GM21619 (cell line): ENCODE results near the gene SATB1.

Experiments
- ATAC-seq: cut with Tn5 transposase; IDR thresholded peaks from one replicate; pipeline ENCODE4 v1.9.1; 2021; ENCODE audit not compliant: unreplicated experiment

The SATB1 gene

DNA sequence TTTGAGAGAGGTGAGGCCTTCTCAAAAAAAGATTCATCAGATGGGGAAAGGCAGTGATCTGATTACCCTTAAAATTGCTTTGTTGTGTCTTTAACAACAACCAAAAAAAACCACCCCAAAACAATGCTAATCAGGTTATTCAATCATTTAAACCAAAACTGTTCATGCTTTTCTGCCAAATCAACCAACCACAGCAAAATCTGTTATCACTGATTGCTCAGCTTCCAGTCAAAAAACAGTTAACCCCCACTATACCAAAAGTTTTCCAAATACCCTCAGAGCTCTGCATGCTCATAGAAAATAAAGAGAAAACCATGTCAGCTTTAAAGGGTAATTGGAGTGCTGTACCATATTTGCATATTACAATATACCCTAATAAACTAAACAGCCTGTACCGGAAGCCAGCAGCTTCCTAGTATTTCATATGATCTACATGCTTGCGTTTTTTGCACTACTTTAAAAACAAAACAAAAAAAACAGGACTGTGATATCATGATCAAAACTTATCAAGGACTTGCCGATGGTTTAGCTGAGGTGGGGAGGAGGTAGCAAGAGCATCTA lies 22.8 kb downstream of the SATB1 start:
- no peak for ATAC-seq

DNA sequence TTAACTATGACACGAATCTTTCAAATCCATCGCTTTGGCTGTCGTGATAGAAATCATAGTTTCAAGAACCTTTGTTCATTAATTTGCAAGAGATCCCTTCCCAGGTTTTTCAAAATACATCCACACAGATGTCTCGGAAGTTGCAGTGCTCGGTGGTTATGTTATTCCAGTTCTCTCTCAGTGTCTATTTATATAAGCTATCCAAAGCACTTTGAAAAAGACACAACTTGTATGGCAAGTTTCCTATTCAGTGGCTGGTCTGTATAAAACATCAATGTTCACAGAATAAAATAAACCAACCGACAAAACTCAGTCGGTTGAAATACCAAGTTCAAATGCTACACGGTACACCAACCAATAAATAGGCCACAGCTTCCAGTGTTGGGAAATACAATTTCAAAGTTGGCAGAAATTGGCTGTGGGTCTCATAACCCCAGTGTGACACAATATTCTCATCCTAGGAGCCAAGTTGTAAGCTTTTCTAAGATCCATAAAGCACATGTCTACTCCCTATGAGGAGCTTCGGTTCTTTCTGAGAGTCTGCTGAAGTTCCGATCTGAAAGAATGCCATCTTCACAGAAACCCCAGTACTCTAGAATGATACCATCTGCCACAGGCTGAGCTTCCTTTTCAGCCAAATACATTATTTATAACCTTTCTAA lies 23.7 kb downstream of the SATB1 start:
- no peak for ATAC-seq

DNA sequence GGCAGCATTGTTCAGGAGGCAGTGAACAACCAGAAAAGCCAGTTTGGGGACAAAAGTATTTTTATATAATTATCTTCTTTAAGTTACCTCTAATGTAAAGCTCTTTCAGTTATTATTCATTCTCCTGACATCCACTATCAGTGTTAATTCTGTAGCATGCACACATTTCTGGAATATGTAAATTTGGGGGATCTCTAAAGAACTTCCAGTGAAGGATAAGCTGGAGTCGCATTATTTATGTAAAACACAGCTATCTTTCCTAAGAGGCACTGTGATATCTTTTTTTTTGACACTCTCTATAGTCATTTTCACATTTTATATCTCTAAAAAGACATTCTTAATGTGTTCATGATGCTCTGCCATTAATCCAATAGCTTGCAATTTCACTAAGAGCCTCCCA lies 26.7 kb downstream of the SATB1 start:
- ATAC-seq: no peak

DNA sequence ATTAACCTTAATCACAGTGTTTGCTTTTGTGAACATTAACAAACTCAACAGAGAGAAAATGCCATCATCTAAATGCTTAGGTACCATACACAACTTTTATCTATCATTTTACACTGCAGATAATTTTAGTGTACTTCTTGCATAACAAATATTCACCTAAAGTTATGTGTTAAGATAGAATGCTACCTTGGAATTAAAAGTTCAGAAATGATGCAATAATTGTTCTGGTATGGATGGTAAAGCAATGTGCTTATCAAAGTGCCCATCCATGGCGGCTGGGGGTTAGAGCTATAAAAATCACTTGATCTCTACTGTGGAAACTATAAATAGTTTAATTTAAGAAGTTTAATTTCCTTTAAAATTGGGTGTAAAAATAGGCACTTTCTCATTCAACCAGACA lies 28.7 kb downstream of the SATB1 start:
- no peak for ATAC-seq

DNA sequence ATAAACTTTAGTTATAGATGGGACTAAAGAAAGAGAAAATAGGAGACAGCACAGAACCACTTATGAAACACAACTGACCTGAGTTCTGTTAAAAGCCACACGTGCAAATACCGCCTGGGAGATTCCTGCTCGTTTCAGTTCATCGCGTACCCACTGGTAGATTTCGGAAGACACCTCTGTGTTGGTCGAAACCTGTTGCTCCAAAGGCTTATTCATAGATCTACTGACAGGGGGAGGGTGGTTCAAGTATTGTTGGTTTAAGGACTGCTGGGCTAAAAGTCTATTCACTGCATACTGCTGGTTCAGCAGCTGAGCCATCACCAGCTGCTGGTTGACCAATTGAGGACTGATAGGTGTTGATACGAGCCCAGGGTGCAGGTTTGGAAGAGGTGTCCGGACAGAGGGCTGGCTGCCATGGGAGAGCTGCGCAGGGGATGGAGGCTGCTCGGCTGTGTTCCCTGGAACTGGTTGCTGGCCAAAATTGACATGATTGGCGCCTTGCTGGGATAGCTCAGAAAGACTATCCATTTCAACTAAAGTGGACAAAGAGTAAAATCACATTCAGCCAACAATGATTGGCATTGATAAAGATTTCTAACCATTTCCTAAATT lies 30.6 kb downstream of the SATB1 start:
- ATAC-seq: no peak

DNA sequence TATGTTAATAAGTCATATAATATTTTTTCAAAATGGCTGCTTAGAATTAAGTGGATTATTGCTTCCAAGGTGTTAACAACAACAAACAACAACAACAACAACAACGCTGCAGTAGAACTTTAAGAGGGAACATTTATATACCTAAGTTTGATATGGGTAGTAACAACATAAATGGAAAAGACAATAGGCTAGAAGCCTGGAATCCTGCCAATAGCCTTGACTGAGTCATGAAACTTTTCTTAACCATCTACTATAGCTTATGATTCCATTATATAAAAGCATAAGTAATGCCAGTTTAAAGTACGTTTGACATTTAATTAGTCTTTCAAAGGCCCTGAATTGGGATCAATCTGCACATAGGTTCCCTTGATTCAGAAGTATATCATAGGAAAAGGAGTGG lies 31.2 kb downstream of the SATB1 start:
- no peak for ATAC-seq

DNA sequence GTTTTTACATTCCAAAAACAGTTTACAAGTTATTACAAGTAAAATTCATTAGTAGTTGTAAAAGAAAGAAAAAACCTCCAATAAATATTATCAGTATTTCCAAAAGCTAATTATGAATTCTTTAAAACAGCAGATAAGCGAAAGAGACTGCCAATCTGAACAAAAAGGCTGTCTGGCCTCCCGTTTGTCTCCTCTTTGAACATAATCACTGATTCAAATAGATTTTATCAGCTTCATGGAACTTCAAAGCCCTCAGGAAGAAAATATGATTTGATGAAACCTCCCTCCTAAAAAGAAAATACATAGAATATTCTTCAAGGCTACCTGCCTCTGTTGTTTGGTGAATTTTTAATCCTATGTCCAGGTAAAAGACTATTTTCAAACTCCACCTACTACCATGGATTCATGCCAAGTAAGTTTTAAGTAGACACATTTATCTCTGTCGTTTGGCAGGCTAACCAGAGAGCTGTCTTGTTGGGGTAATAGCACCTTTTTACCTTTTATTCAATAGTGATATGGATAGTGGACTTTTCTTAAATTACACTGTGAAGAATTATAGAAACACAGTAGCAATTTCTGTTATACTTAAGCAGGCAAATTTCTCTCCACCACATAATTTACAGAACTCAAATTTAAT lies 35.0 kb downstream of the SATB1 start:
- ATAC-seq: no peak

DNA sequence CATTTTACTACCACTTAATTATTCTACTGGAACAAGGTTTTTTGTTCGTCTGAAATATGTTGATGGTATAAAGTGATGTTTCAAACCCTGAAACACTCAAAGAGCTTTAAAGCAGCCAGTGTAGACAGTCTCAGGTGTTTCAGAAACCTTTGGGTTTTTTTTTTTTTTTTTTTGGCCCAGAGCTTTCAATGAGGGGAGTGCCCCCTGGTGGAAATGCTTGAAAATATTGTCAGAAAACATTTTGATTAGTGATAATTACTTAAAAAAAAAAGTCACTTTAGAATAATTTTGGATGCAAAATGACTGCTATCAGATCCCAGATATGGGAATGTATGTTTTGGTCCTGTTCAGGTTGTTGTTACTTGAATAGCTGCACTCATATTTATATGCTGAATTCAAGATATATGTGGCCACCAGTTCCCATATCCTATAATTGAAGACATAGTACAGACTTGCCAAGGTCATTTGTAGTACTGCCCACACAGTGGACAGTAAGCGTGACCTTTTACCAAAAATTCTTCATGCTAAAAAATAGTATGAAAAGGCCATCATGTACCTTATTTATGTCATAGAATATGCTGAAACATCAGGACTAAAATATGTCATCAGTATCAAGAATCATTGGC lies 35.9 kb downstream of the SATB1 start:
- ATAC-seq: no peak

DNA sequence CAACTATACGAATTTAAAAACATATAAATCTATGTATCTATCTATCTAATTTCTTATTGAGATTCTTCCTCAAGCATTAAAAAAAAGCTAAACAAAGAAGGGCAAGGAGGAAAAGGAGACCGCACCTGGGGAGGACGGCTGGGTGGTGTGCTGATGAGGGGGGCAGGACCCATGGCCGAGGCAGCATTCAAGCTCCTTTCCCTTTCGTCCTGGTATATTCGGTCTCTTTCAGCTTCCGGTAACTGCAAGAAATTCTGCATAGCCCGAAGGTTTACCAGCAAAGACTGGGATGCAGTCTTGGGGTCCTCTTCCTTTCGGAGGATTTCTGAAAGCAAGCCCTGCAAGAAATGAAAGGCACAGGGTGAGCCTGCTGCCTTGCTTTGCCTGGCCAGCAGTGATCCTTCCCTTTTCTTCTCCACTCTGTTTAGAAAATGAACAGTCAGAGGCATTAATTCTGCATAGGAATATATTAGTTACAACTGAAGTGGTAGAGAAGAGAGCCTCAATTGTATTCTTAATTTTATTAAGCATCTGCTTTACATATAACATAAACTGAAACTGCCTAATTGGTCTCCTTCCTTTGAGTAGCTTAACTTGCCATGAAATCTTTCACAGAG lies 38.8 kb downstream of the SATB1 start:
- no peak for ATAC-seq

DNA sequence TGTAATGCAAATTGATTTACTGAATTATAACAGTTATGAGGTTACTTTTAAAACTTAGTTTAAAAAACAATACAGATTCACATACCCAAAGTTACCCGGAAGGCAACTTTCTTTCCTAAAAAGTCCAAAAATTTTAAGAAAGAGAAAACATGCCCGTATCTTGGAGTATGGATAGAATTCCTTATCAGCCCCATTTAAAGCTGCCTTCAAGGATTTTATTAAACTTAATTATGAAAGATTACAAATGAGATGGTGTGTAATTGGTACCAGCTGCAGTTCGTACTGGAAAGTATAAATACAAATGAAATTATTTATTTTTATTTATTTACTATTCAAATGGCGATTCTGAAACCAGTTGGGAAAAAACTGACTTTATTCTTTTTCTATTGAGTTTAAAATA lies 39.4 kb downstream of the SATB1 start:
- no peak for ATAC-seq

DNA sequence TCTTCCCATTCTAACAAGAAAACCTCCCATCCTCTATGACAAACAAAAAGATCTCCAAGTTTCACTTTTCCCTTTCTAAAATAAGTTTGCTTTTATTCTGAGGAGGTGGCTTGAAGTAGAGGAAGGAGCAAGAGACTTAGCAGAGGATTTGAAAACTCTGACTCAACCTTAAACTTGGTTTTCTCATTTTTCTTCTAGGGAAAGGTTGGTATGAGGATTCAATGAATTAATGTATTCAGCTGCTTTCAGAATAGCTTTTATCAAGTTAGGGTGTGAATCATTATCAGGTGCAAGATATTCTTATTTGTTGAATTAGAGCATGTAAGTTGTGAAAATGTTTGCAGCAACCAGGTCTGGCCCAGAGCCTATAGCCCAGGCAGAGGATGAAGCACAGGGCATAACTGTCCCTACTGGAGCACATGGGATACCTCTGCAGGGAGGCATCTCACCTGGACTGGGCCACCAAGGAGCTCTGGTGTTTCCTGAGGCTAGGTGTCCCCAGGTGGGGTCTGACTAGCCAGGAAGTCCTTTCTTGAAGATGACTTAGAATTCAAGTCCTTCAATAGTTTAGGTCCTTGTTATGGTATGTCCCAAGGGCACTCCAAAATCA lies 42.3 kb downstream of the SATB1 start:
- no peak for ATAC-seq

DNA sequence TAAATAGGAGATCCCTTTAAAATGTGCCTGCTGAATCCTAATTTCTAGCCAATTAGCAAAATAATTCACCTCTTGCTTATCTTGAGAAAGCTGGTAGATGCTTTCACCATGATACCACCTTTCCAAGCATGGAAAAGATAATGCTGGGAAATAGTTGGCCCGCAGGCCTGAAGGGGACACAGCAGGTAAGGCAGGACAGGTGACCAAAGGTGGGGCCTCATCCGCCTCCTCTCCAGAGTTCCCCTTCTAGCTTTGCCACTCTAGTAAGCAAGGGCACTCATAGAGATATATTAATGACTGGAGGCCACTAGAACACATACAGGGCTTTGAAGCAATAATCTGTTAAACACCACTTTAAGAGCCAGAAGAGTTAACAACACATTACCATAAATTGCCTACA lies 45.5 kb downstream of the SATB1 start:
- no peak for ATAC-seq

DNA sequence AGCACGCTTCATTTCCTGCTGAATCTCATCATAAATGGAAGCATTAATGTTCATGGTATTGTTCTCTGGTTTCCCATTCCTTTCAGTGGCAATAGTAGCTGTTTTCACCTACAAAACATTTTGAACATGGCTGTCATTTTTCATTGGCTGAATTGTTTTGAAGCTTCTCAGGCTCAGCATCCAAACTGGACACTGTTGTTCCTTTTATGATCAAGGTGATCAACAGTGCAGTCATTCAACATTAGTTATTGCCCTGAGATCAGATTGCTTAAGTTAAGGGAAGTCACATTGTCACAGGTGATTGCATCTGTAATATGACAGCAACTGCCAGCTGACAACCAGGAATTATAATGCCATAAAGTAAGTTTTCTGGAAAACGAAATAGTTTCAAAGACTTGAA lies 46.9 kb downstream of the SATB1 start:
- ATAC-seq: no peak

DNA sequence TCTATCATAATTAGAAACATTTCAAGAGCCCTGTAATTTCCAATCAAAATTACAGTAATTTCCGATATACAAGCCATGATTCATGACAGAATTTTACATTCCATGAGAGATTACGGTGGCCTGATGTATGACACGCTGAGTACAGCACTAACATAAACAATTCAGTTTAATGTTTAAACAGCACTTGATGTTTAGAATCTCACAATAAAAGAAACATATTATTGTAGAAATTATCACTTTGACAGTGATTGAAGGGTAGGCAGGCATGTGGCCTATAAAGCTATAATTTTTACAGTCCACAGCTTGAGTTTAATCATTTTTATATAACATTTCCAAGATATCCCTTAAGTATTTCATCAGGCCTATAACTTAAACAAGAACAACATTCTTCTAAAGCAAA lies 48.5 kb downstream of the SATB1 start:
- ATAC-seq: no peak

DNA sequence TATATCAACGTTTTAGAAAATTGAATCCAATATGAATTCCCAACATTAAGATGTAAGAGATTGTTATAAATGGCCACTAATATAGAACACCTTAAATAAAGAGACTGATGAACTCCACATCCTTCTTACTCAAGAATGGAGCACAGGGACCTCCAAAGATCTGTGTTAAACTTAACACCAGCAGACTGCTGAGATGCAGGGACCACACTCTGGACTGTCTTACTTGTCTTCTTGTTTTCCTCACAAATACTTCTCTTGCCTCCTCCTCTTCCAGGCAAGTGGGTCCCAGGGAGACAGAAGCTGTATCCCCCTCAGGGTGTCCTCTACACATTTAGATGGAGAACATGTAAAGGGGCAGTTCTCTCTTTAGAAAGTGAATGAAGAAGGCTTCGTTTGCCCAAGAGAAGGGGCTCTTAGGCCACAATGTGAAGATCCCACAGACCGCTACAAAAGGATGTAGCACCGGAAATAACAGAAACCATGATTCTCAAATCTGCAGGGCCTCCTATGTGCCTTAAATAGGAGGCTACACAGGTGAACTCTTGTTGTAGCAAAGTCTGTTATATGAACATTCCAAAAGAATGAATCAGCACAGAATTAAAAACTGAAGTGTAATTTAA lies 52.2 kb downstream of the SATB1 start:
- ATAC-seq: no peak

DNA sequence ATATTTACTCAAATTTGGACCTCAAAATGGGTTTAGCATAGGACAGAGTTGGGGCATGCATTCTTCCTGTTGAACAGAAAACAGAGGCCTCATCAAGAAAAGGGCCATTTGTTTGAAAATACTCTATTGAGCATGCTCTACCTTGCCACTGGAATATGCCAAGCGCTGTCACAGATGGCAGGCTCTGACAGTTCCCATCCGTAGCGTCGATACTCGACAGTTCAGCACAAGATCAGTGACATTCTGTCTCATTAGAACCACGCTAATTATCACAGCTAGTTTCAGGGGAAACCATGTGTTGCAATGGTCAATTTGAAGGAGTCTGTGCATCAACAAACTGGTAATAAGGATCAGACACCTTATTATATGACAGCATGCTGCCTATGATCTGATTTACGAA lies 54.5 kb downstream of the SATB1 start:
- no peak for ATAC-seq

DNA sequence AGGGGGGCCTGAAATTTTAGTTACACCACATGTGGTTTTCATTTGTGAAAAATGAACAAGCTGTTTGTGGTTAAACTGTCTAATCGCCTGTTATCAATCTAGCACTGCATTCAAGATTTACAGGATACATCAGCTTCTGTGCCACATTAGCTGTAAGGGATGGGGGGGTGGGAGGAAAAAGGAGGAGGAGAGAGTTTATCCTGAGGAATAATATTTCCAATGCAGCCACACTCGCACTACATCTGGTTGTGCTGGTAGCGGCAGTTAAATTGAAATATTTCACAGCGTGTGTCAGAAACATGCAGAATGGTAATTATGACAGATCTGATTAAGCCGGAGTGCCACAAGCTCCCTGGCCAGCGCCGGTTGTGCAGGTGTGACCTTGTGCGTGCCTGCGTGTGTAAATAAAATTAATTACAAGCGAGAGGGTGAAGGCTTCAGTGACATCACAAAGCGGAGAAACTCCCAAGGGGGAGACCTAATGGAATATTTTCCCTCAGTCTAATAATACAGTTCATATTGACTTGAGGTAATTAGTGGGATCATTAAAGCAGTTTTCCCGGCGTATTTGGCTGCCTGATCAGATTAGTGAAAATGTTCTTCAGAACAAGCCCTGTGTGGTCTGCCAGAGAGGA lies 55.5 kb downstream of the SATB1 start:
- ATAC-seq: no peak

DNA sequence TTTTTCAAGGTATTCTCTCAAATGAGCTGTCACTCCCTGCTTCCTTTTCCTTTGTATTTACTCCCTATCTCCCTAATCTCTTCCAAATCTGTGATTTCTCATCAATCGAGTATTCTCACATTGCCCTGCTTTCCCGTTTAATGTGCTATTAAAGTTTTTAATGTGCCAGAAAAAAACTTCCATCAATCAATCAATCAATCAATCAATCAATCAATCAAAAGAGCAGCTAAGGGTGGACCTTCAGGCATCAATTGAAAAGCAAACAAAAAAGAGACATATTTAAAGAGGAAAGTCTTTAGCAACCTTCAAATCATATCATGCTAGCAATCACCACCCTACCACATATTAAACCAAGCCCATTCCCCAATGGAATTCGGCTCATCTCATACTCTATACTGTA lies 58.9 kb downstream of the SATB1 start:
- no peak for ATAC-seq

DNA sequence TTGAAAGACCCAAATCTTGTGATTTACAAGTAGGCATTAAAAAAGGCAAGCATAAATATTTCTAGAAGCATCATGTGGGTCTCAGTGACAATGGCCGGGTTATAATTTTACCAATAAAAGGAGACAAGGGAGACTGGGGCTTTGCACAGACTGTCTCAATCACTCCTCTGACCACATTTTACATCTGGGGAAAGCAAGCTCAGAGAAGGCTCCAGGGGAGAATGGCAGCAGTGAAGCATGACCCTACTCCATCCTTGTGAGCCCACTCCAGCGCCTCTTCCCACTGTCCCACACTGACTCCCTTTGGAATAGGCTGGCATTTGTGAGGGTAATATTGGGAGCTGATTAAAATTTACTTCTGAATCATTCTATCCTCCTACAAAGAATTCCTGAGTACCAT lies 61.8 kb downstream of the SATB1 start:
- ATAC-seq: no peak

DNA sequence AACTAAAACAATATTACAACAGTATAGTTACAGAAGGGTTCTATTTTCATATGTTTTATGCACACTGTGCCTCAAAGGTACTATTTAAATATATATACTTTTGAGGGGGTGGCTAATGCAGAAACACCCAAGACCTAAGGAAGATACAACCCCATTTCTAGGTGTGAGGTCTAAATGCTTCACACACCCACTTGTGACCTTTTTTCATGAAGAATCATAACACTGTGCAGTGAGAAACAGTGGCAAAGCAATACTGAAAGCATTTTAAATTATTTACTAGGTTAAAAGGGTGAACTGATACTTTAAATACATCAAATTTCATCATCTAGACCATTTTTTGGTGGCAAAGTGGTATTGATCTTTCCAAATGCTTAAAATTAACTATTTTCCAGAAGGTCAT lies 67.4 kb downstream of the SATB1 start:
- no peak for ATAC-seq
